NCI-H2107 (cell line): ENCODE data around the gene GRK6.

Source experiments
- DNase-seq: peaks from one replicate; lab custom pipeline; 2025; lab: John Stamatoyannopoulos, UW

Gene GRK6

GRCh38 chr5:177486256-177486655 is 59.8 kb downstream of the GRK6 start:
- DNase-seq, result no peak

- no peak for DNase-seq
Measured at GRCh38 chr5:177487144-177487543, 60.7 kb downstream of the GRK6 start.

GRCh38 chr5:177487975-177488374 is 61.5 kb downstream of the GRK6 start:
- no peak for DNase-seq

GRCh38 chr5:177489119-177489716 is 62.7 kb downstream of the GRK6 start:
- DNase-seq, result no peak

GRCh38 chr5:177490311-177490991 is 64.0 kb downstream of the GRK6 start:
- DNase-seq, result no peak

- DNase-seq, result no peak
Measured at GRCh38 chr5:177490992-177491391, 64.5 kb downstream of the GRK6 start.

- DNase-seq, result no peak
Measured at GRCh38 chr5:177491429-177491945, 65.0 kb downstream of the GRK6 start.

GRCh38 chr5:177491983-177492746 is 65.7 kb downstream of the GRK6 start:
- no peak for DNase-seq
